Spleen (tissue), 11 donors: Measurements from ENCODE around the gene IRAK1. TPM values are rescaled to one million over a fixed set of nuclear protein-coding genes. Genes with fewer than 3 reads are reported as not detected.

Experiments
- DNase-seq: peaks from one replicate; pipeline ENCODE4 v3.0.0-alpha.2; 2020
- H3K27ac ChIP-seq, 8 donors: fragments of 200-600 bp; sonication (generic) in 7 of 8; 1 replicate in 4 of 8; 2 replicates in 4 of 8; pipeline versions ENCODE4 v1.5.0 to v1.8.0; 2016 to 2021; ENCODE audit warnings: inconsistent platforms in 4 of 8, mild to moderate bottlenecking in 4 of 8, moderate library complexity in 1 of 8
- H3K27me3 ChIP-seq, 7 donors: fragments of 200-600 bp; sonication (generic) in 6 of 7; replicated peaks in 1 of 7; 1 replicate in 4 of 7; 2 replicates in 3 of 7; pipeline versions ENCODE4 v1.5.0 to v1.8.0; 2016 to 2021; ENCODE audit warnings: inconsistent platforms in 3 of 7, mild to moderate bottlenecking in 1 of 7
- H3K36me3 ChIP-seq, 6 donors: fragments of 200-600 bp; sonication (generic) in 5 of 6; 1 replicate in 4 of 6; 2 replicates in 2 of 6; pipeline versions ENCODE4 v1.5.0 to v1.8.0; 2016 to 2021; ENCODE audit warnings: inconsistent platforms in 2 of 6
- H3K4me1 ChIP-seq, 6 donors: fragments of 200-600 bp; sonication (generic) in 5 of 6; 1 replicate in 3 of 6; 2 replicates in 3 of 6; pipeline versions ENCODE4 v1.5.0 to v1.8.0; 2016 to 2021; ENCODE audit warnings: inconsistent platforms in 3 of 6
- H3K4me3 ChIP-seq, 8 donors: fragments of 200-600 bp; sonication (generic) in 7 of 8; 1 replicate in 4 of 8; 2 replicates in 4 of 8; pipeline versions ENCODE4 v1.5.0 to v1.8.0; 2016 to 2021; ENCODE audit warnings: inconsistent platforms in 4 of 8, mild to moderate bottlenecking in 4 of 8, moderate library complexity in 2 of 8
- H3K9me3 ChIP-seq, 8 donors: fragments of 200-600 bp; sonication (generic) in 7 of 8; 1 replicate in 4 of 8; 2 replicates in 4 of 8; pipeline versions ENCODE4 v1.5.0 to v1.8.0; 2016 to 2021; ENCODE audit warnings: inconsistent platforms in 4 of 8
- CTCF ChIP-seq, 11 experiments: fragments of 200-600 bp in 7 of 11; fragments of 450-650 bp in 4 of 11; sonication (generic) in 4 of 11; IDR thresholded peaks in 8 of 11; conservative IDR thresholded peaks in 3 of 11; 1 replicate in 7 of 11; 2 replicates in 4 of 11; pipeline versions ENCODE4 v1.4.0 to v1.8.0; 2016 to 2021; ENCODE audit warnings: antibody characterized with exemption in 11 of 11, inconsistent platforms in 4 of 11, mild to moderate bottlenecking in 1 of 11
- POLR2A ChIP-seq, 3 donors: fragments of 450-650 bp; IDR thresholded peaks; one replicate each; pipeline ENCODE4 v1.5.1; 2017; ENCODE audit warnings: antibody characterized with exemption in 3 of 3, mild to moderate bottlenecking in 1 of 3
- POLR2AphosphoS5 ChIP-seq, 3 donors: sonication (generic); formaldehyde crosslinking; IDR thresholded peaks; one replicate each; pipeline ENCODE4 v1.5.1; 2017; ENCODE audit warnings: antibody characterized with exemption in 3 of 3
- WGBS, 5 donors: extraction: QIAGEN DNeasy Blood & Tissue Kit in 3 of 5; methylation state at CpG; one replicate each; pipeline versions ENCODE4 v1.1.5 to v1.1.7; 2013 to 2018; 5-methylcytosine and 5-hydroxymethylcytosine counted together
- intact Hi-C: fragments of 100-400 bp; cut with DNase I; formaldehyde crosslinking; loops from one replicate; pipeline ENCODE4 v1.15.0; 2023; ENCODE audit warnings: low total_unique reads
- polyA plus RNA-seq, 3 donors: library from polyadenylated mRNA; stranded (reverse); fragments of 200-250 nt; gene quantifications; one replicate each; pipeline ENCODE4 v1.2.1, GENCODE V29; 2013
- total RNA-seq, 7 donors: library from RNA; depleted of rRNA in 3 of 7; stranded (reverse); fragments of >200 nt in 3 of 7; fragmentation: NEBNext Ultra II Directional in 4 of 7; extraction: Animal tissue kit (Norgen Biotek cat#: 25700) in 4 of 7; gene quantifications; one replicate each; pipeline versions ENCODE4 v1.1.0 to v1.2.1, GENCODE V29; 2016 to 2021
- donor health status: healthy with polysubstance abuse.
- donor health status: DM: no; HTN: no; CAD: no; lungs with moderate emphysema.
- donor health status: DM: no; HTN: no; CAD: no.
- donor health status: Bipolar disorder and iron deficiency.
- donor health status: healthy.
- donor health status: DM: no; HTN: no; CAD: no.
- donor health status: DM: yes; HTN: yes; CAD: no.

IRAK1 gene
- total and polyA plus RNA-seq, 10 donors = 46.4 to 118 (median 90.0) TPM

- Histone ChIP-seq H3K4me1 (peaks cover 30 to 71% (median 67%) of the 10 kb centered on the region in 6 donors), H3K36me3 (peaks cover 0 to under 1% (median 0%) of the 10 kb centered on the region in 6 donors), H3K27me3 (no peaks in the 10 kb centered on the region), H3K4me3 (peak overlapping the region; percentile 43 to 97 (median 74)), H3K27ac (peak overlapping the region; percentile 65 to 100 (median 98)), H3K9me3 (no peaks in the 10 kb centered on the region)
- DNase-seq = peak; percentile 87
- 0 to 26% (median 1%) methylated on average over 16 to 26 of the region's 26 CpGs for whole genome bisulfite sequencing, 5 donors
- TF ChIP-seq CTCF (IDR thresholded peaks at IDR 0.05 in 8 of 11, conservative IDR thresholded peaks at IDR 0.05 in 3 of 11) (no peak), POLR2A (IDR thresholded peaks at IDR 0.05) (no peak), POLR2AphosphoS5 (IDR thresholded peaks at IDR 0.05) (peak in 1 of 3 donors; percentile 45)
- intact Hi-C loops = no loop called here
Measured at GRCh38 chrX:153969904-153970356, 49.8 kb downstream of the IRAK1 start.

DNA sequence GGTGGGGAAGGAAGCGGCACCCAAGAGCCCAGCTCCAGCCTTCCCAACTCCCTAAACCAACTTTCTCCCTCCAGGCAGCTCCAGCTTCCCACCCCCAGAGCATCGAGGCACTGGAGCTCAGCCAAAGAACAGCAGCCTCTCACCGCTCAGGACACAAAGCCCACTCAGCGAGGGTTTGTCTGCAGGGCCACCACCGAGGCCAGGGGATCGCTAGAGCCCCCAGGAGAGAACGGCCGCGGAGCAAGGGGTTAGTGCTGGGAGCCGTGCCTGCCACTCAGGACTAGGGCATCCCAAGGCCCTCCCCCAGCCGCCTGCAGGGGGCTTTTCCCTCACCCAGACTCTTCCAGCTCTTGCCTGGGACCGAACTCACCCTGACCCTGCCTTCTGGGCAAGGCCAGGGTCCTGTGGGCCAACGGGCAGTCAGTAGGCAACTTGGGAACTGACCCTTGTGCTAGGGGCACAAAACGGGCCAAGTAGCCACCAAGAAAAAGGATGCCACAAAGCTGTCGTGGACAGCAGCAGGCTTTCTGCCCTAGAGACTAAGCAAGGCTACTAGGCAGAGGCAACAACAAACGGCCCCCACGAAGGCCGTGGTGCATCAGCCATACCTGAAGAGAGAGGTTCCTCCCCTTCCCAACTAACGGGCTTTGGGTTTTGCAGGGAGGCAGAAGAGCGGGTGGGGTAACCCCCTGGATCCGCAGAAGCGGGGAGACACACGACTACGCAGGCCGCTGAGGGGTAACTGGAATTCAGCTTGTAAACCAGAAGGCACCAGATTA lies 50.4 kb downstream of the IRAK1 start:
- Histone ChIP-seq H3K4me3 (peak overlapping the region; percentile 43 to 97 (median 74)), H3K4me1 (peaks cover 26 to 70% (median 63%) of the 10 kb centered on the region in 6 donors), H3K27me3 (no peaks in the 10 kb centered on the region), H3K27ac (peak overlapping the region; percentile 65 to 100 (median 98)), H3K9me3 (no peaks in the 10 kb centered on the region), H3K36me3 (peaks cover 0 to 6% (median 1%) of the 10 kb centered on the region in 6 donors)
- peak; percentile 82 for DNase-seq
- WGBS, 5 donors = 2 to 50% (median 7%) methylated on average over 8 to 25 of the region's 25 CpGs
- intact Hi-C loops = no loop called here
- no peak for TF ChIP-seq CTCF (IDR thresholded peaks at IDR 0.05 in 8 of 11, conservative IDR thresholded peaks at IDR 0.05 in 3 of 11)
- peak in 1 of 3 donors; percentile 8 for TF ChIP-seq POLR2AphosphoS5 (IDR thresholded peaks at IDR 0.05)
- TF ChIP-seq POLR2A (IDR thresholded peaks at IDR 0.05) = no peak

DNA sequence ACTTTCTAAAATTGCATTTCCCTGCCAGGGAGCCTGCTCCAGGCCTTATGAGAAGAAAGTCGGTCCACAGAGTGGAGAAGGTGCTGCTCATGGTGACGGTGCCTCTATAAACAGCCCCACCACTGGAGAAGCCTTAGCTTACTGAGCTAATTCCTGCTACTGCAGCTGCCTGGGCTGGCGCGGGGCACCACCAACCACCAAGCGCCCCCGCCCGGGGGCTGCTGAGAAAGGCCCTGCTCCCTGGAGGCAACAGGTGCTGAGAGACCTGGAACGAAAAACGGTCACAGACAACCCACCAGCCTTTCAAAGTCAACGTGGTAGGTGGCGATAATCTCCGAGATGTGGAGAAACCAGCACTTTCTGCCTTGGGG lies 51.0 kb downstream of the IRAK1 start:
- peak overlapping the region; percentile 65 to 100 (median 98) for H3K27ac ChIP-seq
- peaks cover 0 to 12% (median 7%) of the 10 kb centered on the region in 6 donors for H3K36me3 ChIP-seq
- 6 to 44% (median 25%) methylated on average over 6 to 12 of the region's 12 CpGs; no CpG with 5 or more reads in 1 of the 5 donors for WGBS, 5 donors
- intact Hi-C loops = no loop called here
- no peaks in the 10 kb centered on the region for H3K27me3 ChIP-seq
- H3K4me1 ChIP-seq = peaks cover 25 to 70% (median 57%) of the 10 kb centered on the region in 6 donors
- peak overlapping the region in 7 of 8 donors; percentile 43 to 97 (median 74) for H3K4me3 ChIP-seq
- no peaks in the 10 kb centered on the region for H3K9me3 ChIP-seq
- TF ChIP-seq POLR2AphosphoS5 (IDR thresholded peaks at IDR 0.05) (peak in 2 of 3 donors; percentile 48 to 59), POLR2A (IDR thresholded peaks at IDR 0.05) (no peak), CTCF (IDR thresholded peaks at IDR 0.05 in 8 of 11, conservative IDR thresholded peaks at IDR 0.05 in 3 of 11) (peak in 1 of 11 experiments; percentile 7)
- DNase-seq = peak; percentile 79

DNA sequence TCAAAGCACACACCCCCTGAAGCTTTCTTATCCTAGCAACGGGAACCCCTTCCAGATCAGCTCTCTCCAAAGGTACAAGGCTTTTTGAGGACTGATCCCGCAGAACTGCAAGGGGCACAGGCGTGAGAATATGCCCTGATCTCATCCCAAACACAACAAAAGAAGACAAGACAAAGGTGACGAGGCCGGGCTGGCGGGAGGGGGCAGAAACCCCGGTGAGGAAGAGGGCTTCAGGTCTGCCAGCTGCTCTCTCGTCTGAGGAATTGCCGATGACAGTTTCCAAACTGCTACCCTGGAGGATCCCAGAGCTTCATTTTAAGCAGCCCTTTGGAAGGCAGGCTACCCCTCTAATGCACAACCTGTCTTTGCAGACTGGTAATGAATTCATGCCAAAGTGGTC lies 51.4 kb downstream of the IRAK1 start:
- Histone ChIP-seq H3K4me3 (peak overlapping the region in 5 of 8 donors; percentile 43 to 97 (median 74)), H3K27ac (peak overlapping the region; percentile 65 to 100 (median 98)), H3K9me3 (no peaks in the 10 kb centered on the region), H3K4me1 (peaks cover 20 to 70% (median 52%) of the 10 kb centered on the region in 6 donors), H3K27me3 (no peaks in the 10 kb centered on the region), H3K36me3 (peaks cover 0 to 17% (median 11%) of the 10 kb centered on the region in 6 donors)
- WGBS, 5 donors = 24 to 64% (median 36%) methylated on average over 9 of the region's 9 CpGs
- no peak for DNase-seq
- intact Hi-C loops = no loop called here
- TF ChIP-seq CTCF (IDR thresholded peaks at IDR 0.05 in 8 of 11, conservative IDR thresholded peaks at IDR 0.05 in 3 of 11) (no peak), POLR2AphosphoS5 (IDR thresholded peaks at IDR 0.05) (no peak), POLR2A (IDR thresholded peaks at IDR 0.05) (no peak)
